HCT116 (cell line): ENCODE results near the gene DNAJA4. TPM values are rescaled to one million over a fixed set of nuclear protein-coding genes. Genes with fewer than 3 reads are reported as not detected.

ENCODE experiments used
- ATAC-seq: fragments of 200-7000 bp; cut with Tn5 transposase; 2 replicates; pipeline ENCODE4 v1.9.1; 2020; ENCODE audit warnings: mild to moderate bottlenecking, moderate library complexity
- BruUV-seq: library from RNA; stranded (reverse); fragments of 400-500 nt; replicated peaks from 2 replicates; lab custom pipeline; 2021; lab: Mats Ljungman, UMichigan
- CTCF ChIA-PET: fragments of 300-600 bp; sonication (Branson Sonifier 250); formaldehyde crosslinking; loops from one replicate; lab custom pipeline; 2021; ENCODE audit warnings: antibody characterized with exemption; lab: Charles Lee
- POLR2A ChIA-PET: fragments of 300-600, 350-600 bp; sonication (Branson Sonifier 250); formaldehyde crosslinking; loops from one replicate; lab custom pipeline; 2021; ENCODE audit warnings: antibody characterized with exemption; lab: Charles Lee
- RAD21 ChIA-PET, 2 experiments: fragments of 300-600 bp; sonication (Branson Sonifier 250); formaldehyde crosslinking; loops; one replicate each; lab custom pipeline; 2023; ENCODE audit warnings: low total read pairs in 2 of 2; ENCODE audit not compliant: uncharacterized antibody in 2 of 2, unreplicated experiment in 2 of 2, low non-redundant PET in 1 of 2; lab: Charles Lee
- DNase-seq: peaks from one replicate; pipeline ENCODE4 v3.0.0-alpha.2; 2010; ENCODE audit warnings: low read depth, low spot score
- H2AFZ ChIP-seq: fragments of 200-600 bp; shearing (Covaris generic), sonication (generic); 2 replicates; pipeline ENCODE4 v1.6.1; 2017; ENCODE audit warnings: low read depth, mixed run types, mixed read lengths, antibody characterized with exemption, low read length; ENCODE audit not compliant: poor library complexity, severe bottlenecking
- H3K27ac ChIP-seq: 2 replicates; pipeline ENCODE4 v1.5.1; 2012; ENCODE audit warnings: low read depth, low read length
- H3K27me3 ChIP-seq: fragments of 200-600 bp; sonication (generic); 2 replicates; pipeline ENCODE4 v1.6.1; 2016; ENCODE audit warnings: mixed run types, low read length, mixed read lengths; ENCODE audit not compliant: insufficient read depth
- H3K36me3 ChIP-seq, 2 experiments: fragments of 200-500 bp in 1 of 2; fragments of 200-600 bp in 1 of 2; sonication (Bioruptor generic) in 1 of 2; sonication (generic) in 1 of 2; 2 replicates each; pipeline versions ENCODE4 v1.5.1 to v1.6.1; 2014 to 2016; ENCODE audit warnings: low read length in 2 of 2, inconsistent platforms in 1 of 2, mixed read lengths in 1 of 2, mixed run types in 1 of 2; ENCODE audit not compliant: insufficient read depth in 2 of 2, control insufficient read depth in 1 of 2
- H3K4me1 ChIP-seq, 2 experiments: fragments of 200-600 bp in 1 of 2; sonication (generic) in 1 of 2; 2 replicates each; pipeline versions ENCODE4 v1.5.1 to v1.6.1; 2012 to 2017; ENCODE audit warnings: low read length in 2 of 2, inconsistent platforms in 1 of 2, mild to moderate bottlenecking in 1 of 2, mixed read lengths in 1 of 2, mixed run types in 1 of 2, moderate library complexity in 1 of 2; ENCODE audit not compliant: insufficient read depth in 2 of 2, control insufficient read depth in 1 of 2
- H3K4me2 ChIP-seq: fragments of 200-600 bp; sonication (generic); 2 replicates; pipeline ENCODE4 v1.6.1; 2017; ENCODE audit warnings: mixed run types, low read length, mixed read lengths
- H3K4me3 ChIP-seq, 2 experiments: fragments of 200-600 bp in 1 of 2; sonication (generic) in 1 of 2; replicated peaks in 1 of 2; 2 replicates each; pipeline ENCODE4 v1.5.1; 2011 to 2016; ENCODE audit warnings: low read length in 2 of 2, control low read depth in 1 of 2, low read depth in 1 of 2, mild to moderate bottlenecking in 1 of 2, mixed read lengths in 1 of 2, mixed run types in 1 of 2
- H3K79me2 ChIP-seq: fragments of 200-600 bp; sonication (generic); 2 replicates; pipeline ENCODE4 v1.6.1; 2017; ENCODE audit warnings: mild to moderate bottlenecking, mixed run types, low read length, moderate library complexity, mixed read lengths; ENCODE audit not compliant: insufficient read depth
- H3K9ac ChIP-seq: fragments of 200-600 bp; sonication (generic); 2 replicates; pipeline ENCODE4 v1.6.1; 2016; ENCODE audit warnings: low read length, mixed read lengths
- H3K9me2 ChIP-seq: fragments of 200-600 bp; sonication (generic), shearing (Covaris generic); 2 replicates; pipeline ENCODE4 v1.6.1; 2017; ENCODE audit warnings: mixed run types, mild to moderate bottlenecking, moderate library complexity; ENCODE audit not compliant: insufficient read depth
- H3K9me3 ChIP-seq, 2 experiments: fragments of 200-500 bp in 1 of 2; fragments of 200-600 bp in 1 of 2; sonication (Bioruptor generic) in 1 of 2; sonication (generic) in 1 of 2; 2 replicates each; pipeline ENCODE4 v1.6.1; 2014 to 2017; ENCODE audit warnings: low read length in 2 of 2, mixed read lengths in 2 of 2, inconsistent platforms in 1 of 2, low read depth in 1 of 2, mild to moderate bottlenecking in 1 of 2, mixed run types in 1 of 2, moderate library complexity in 1 of 2; ENCODE audit not compliant: control insufficient read depth in 1 of 2, insufficient read depth in 1 of 2
- H4K20me1 ChIP-seq: fragments of 200-600 bp; sonication (generic), shearing (Covaris generic); 2 replicates; pipeline ENCODE4 v1.6.1; 2017; ENCODE audit warnings: mixed run types, mild to moderate bottlenecking, moderate library complexity; ENCODE audit not compliant: insufficient read depth
- CBX3 ChIP-seq: IDR thresholded peaks from 2 replicates; pipeline ENCODE4 v1.6.1; 2012; ENCODE audit warnings: low read depth
- ELF1 ChIP-seq: IDR thresholded peaks from 2 replicates; pipeline ENCODE4 v1.6.1; 2012; ENCODE audit warnings: low read depth, borderline replicate concordance
- EZH2 ChIP-seq: fragments of 200-600 bp; sonication (generic); IDR thresholded peaks from 2 replicates; pipeline ENCODE4 v1.6.1; 2017; ENCODE audit warnings: antibody characterized with exemption, mixed run types
- EZH2phosphoT487 ChIP-seq: fragments of 200-600 bp; IDR thresholded peaks from 2 replicates; pipeline ENCODE4 v1.6.1; 2018; ENCODE audit warnings: antibody characterized with exemption, borderline replicate concordance
- FOSL1 ChIP-seq: IDR thresholded peaks from 2 replicates; pipeline ENCODE4 v1.6.1; 2012; ENCODE audit warnings: low read depth
- JUND ChIP-seq: IDR thresholded peaks from 2 replicates; pipeline ENCODE4 v1.6.1; 2012
- POLR2A ChIP-seq: IDR thresholded peaks from 2 replicates; pipeline ENCODE4 v1.7.0; 2011; ENCODE audit warnings: borderline replicate concordance; ENCODE audit not compliant: insufficient read depth, insufficient read length; ENCODE audit errors: extremely low read depth
- POLR2AphosphoS5 ChIP-seq: IDR thresholded peaks from 2 replicates; pipeline ENCODE4 v1.6.1; 2011; ENCODE audit warnings: mild to moderate bottlenecking, low read depth, low read length, moderate library complexity
- SIN3A ChIP-seq: IDR thresholded peaks from 2 replicates; pipeline ENCODE4 v1.6.1; 2012; ENCODE audit warnings: low read depth
- SP1 ChIP-seq: IDR thresholded peaks from 2 replicates; pipeline ENCODE4 v1.6.1; 2012; ENCODE audit warnings: low read depth
- SRF ChIP-seq: IDR thresholded peaks from 2 replicates; pipeline ENCODE4 v1.6.1; 2012; ENCODE audit warnings: low read depth
- YY1 ChIP-seq: IDR thresholded peaks from 2 replicates; pipeline ENCODE4 v1.6.1; 2011; ENCODE audit warnings: low read length, low read depth, moderate library complexity, mild to moderate bottlenecking; ENCODE audit not compliant: insufficient replicate concordance; ENCODE audit errors: extremely low read depth
- ZFX ChIP-seq: fragments of 450-650 bp; IDR thresholded peaks from 2 replicates; pipeline ENCODE4 v1.6.1; 2017
- ZNF274 ChIP-seq: fragments of 200-500 bp; sonication (Bioruptor generic); IDR thresholded peaks from 2 replicates; pipeline ENCODE4 v1.6.1; 2014; ENCODE audit warnings: mild to moderate bottlenecking, low read depth, low read length, inconsistent platforms
- intact Hi-C: fragments of 100-400 bp; cut with micrococcal nuclease; formaldehyde crosslinking; loops from 2 replicates; pipeline ENCODE4 v1.10.0; 2022
- total RNA-seq: library from RNA; stranded (reverse); gene quantifications from one replicate; pipeline ENCODE4 v1.2.1, GENCODE V29; 2021; ENCODE audit not compliant: unreplicated experiment
- TF ChIP-seq, protein P1 (sequence below), 3 experiments: fragments of 200-600 bp in 1 of 3; sonication (generic) in 1 of 3; IDR thresholded peaks in 2 of 3; conservative IDR thresholded peaks in 1 of 3; 2 replicates each; pipeline ENCODE4 v1.5.1; 2012 to 2017; ENCODE audit warnings: low read depth in 2 of 3, low read length in 2 of 3, antibody characterized with exemption in 1 of 3, borderline replicate concordance in 1 of 3, control low read depth in 1 of 3, mild to moderate bottlenecking in 1 of 3, mixed read lengths in 1 of 3, mixed run types in 1 of 3, moderate library complexity in 1 of 3; ENCODE audit not compliant: insufficient read depth in 1 of 3
- TF ChIP-seq, protein P2 (sequence below): IDR thresholded peaks from 2 replicates; pipeline ENCODE4 v1.6.1; 2012; ENCODE audit warnings: low read depth
- TF ChIP-seq, protein P3 (sequence below): IDR thresholded peaks from 2 replicates; pipeline ENCODE4 v1.6.1; 2012
- TF ChIP-seq, protein P4 (sequence below): IDR thresholded peaks from 2 replicates; pipeline ENCODE4 v1.6.1; 2011; ENCODE audit warnings: mild to moderate bottlenecking, low read length, moderate library complexity; ENCODE audit not compliant: insufficient replicate concordance; ENCODE audit errors: extremely low read depth

DNAJA4 gene
- total RNA-seq, 1 experiment from 2014 or later, result 66.6 TPM

DNA sequence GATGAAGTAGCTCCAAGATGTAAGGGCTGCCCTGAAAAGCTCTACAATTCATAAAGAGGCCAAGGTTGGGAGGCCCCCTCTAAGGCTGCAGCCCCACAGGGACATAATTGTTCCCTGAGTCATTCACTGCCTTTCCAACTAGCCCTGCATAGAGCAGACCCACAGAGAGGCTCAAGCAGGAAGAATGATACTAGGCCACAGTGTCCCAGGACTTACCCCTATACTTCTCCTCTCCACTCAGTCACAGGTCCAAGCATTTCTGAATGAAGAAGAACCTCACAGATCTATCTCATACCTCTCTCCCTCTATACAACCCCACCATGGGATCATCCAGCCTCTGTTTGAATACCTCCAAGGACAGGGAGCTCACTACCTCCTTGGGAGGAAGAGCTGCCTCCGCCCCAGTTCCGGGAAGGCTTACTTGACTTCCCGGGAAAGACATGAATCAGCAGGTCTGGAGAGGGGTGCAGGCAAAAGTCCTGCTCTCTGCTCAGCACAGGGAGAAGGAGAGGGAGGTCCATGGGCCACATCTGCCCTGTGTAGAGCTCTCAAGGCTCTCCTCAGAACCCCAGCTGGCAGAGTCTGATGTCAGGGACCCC, 41.9 kb downstream of the DNAJA4 start (continued):
- TF ChIP-seq, protein P1, sequence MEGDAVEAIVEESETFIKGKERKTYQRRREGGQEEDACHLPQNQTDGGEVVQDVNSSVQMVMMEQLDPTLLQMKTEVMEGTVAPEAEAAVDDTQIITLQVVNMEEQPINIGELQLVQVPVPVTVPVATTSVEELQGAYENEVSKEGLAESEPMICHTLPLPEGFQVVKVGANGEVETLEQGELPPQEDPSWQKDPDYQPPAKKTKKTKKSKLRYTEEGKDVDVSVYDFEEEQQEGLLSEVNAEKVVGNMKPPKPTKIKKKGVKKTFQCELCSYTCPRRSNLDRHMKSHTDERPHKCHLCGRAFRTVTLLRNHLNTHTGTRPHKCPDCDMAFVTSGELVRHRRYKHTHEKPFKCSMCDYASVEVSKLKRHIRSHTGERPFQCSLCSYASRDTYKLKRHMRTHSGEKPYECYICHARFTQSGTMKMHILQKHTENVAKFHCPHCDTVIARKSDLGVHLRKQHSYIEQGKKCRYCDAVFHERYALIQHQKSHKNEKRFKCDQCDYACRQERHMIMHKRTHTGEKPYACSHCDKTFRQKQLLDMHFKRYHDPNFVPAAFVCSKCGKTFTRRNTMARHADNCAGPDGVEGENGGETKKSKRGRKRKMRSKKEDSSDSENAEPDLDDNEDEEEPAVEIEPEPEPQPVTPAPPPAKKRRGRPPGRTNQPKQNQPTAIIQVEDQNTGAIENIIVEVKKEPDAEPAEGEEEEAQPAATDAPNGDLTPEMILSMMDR (IDR thresholded peaks at IDR 0.05 in 2 of 3, conservative IDR thresholded peaks at IDR 0.05 in 1 of 3; ENCODE audit: borderline replicate concordance in 1 of 3, insufficient read depth in 1 of 3, low read depth in 2 of 3, low read length in 2 of 3), result no peak

DNA sequence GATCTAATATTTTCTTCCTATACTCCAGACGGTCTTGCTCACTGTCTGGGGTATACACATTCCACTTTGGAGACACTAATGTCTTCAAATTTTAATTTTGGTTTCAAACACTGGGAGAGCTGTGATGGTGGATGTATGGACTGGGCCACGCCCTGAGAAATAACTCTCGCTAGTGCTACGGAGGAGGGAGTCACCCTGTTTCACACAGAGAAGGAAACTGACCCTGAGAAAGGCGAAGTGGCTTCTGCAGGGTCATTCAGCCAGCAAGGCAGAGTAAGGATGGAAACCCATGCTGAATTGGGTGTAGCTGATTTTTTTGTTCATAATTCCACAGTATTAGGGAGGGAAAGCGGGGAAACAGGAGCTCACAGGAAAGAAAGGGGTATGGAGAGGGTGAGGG, 43.6 kb downstream of the DNAJA4 start:
- Histone ChIP-seq H2AFZ (peak overlapping the region; percentile 91), H3K9ac (peak overlapping the region; percentile 24; the same call in 1 of the 2 replicates), H3K27ac (no peak overlapping the region), H3K9me2 (no peaks in the 10 kb centered on the region), H3K79me2 (no peaks in the 10 kb centered on the region), H3K4me1 (peaks cover 6 to 17% of the 10 kb centered on the region in 2 experiments), H3K9me3 (no peaks in the 10 kb centered on the region), H3K4me2 (peak overlapping the region; percentile 65), H4K20me1 (no peaks in the 10 kb centered on the region), H3K27me3 (no peaks in the 10 kb centered on the region), H3K36me3 (no peaks in the 10 kb centered on the region), H3K4me3 (peak overlapping the region; percentile 20 to 43)
- peak; percentile 38 for ATAC-seq
- ChIA-PET RAD21 (interaction anchor here (0.6 to 1.5 kb wide), 3 partner anchors 107 to 599 kb away, joined by 4 read pairs; no protein-coding TSS in a partner anchor), CTCF (interaction anchor here (0.7 to 3.4 kb wide), 10 partner anchors 8 to 443 kb away, joined by 3 to 28 read pairs (median 8); partner anchors contain the start of gene SKIC8), POLR2A (interaction anchor here (2.4 kb wide), 1 partner anchor 9 kb away, joined by 11 read pairs; the partner anchor contains the start of gene SKIC8)
- no TSS peak for BruUV-seq
- DNase-seq, result no peak
- intact Hi-C loops, result loop anchor here (1.0 to 5.0 kb wide), 5 partner anchors 107 to 443 kb away; no protein-coding TSS in a partner anchor
- TF ChIP-seq JUND, result no peak
- TF ChIP-seq SRF, result no peak
- no peak for TF ChIP-seq CBX3
- no peak for TF ChIP-seq SIN3A
- no peak for TF ChIP-seq YY1
- no peak for TF ChIP-seq EZH2phosphoT487
- TF ChIP-seq, protein P2, sequence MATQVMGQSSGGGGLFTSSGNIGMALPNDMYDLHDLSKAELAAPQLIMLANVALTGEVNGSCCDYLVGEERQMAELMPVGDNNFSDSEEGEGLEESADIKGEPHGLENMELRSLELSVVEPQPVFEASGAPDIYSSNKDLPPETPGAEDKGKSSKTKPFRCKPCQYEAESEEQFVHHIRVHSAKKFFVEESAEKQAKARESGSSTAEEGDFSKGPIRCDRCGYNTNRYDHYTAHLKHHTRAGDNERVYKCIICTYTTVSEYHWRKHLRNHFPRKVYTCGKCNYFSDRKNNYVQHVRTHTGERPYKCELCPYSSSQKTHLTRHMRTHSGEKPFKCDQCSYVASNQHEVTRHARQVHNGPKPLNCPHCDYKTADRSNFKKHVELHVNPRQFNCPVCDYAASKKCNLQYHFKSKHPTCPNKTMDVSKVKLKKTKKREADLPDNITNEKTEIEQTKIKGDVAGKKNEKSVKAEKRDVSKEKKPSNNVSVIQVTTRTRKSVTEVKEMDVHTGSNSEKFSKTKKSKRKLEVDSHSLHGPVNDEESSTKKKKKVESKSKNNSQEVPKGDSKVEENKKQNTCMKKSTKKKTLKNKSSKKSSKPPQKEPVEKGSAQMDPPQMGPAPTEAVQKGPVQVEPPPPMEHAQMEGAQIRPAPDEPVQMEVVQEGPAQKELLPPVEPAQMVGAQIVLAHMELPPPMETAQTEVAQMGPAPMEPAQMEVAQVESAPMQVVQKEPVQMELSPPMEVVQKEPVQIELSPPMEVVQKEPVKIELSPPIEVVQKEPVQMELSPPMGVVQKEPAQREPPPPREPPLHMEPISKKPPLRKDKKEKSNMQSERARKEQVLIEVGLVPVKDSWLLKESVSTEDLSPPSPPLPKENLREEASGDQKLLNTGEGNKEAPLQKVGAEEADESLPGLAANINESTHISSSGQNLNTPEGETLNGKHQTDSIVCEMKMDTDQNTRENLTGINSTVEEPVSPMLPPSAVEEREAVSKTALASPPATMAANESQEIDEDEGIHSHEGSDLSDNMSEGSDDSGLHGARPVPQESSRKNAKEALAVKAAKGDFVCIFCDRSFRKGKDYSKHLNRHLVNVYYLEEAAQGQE, result no peak
- TF ChIP-seq ZFX, result no peak
- no peak for TF ChIP-seq ZNF274
- no peak for TF ChIP-seq FOSL1
- TF ChIP-seq SP1, result no peak
- TF ChIP-seq EZH2, result no peak
- TF ChIP-seq, protein P3, sequence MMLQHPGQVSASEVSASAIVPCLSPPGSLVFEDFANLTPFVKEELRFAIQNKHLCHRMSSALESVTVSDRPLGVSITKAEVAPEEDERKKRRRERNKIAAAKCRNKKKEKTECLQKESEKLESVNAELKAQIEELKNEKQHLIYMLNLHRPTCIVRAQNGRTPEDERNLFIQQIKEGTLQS, result no peak
- TF ChIP-seq POLR2A, result no peak
- TF ChIP-seq POLR2AphosphoS5, result no peak
- TF ChIP-seq ELF1, result no peak
- TF ChIP-seq, protein P4, sequence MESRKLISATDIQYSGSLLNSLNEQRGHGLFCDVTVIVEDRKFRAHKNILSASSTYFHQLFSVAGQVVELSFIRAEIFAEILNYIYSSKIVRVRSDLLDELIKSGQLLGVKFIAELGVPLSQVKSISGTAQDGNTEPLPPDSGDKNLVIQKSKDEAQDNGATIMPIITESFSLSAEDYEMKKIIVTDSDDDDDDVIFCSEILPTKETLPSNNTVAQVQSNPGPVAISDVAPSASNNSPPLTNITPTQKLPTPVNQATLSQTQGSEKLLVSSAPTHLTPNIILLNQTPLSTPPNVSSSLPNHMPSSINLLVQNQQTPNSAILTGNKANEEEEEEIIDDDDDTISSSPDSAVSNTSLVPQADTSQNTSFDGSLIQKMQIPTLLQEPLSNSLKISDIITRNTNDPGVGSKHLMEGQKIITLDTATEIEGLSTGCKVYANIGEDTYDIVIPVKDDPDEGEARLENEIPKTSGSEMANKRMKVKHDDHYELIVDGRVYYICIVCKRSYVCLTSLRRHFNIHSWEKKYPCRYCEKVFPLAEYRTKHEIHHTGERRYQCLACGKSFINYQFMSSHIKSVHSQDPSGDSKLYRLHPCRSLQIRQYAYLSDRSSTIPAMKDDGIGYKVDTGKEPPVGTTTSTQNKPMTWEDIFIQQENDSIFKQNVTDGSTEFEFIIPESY, result no peak
